GM21381 (cell line): ENCODE results near the gene OGDHL.
"Not testable (repeated sequence)": the region's sequence is repeated elsewhere in the genome, so short reads cannot be mapped to it uniquely, and the experiment has no call there.

ENCODE experiments used
- ATAC-seq: cut with Tn5 transposase; IDR thresholded peaks from one replicate; pipeline ENCODE4 v1.9.1; 2021; ENCODE audit warnings: mild to moderate bottlenecking, moderate library complexity; ENCODE audit not compliant: unreplicated experiment

OGDHL gene

GRCh38 chr10:49756641-49757040 lies 5.5 kb downstream of the OGDHL start:
- no peak for ATAC-seq

- ATAC-seq: no peak
Measured at GRCh38 chr10:49756031-49756430, 6.1 kb downstream of the OGDHL start.

GRCh38 chr10:49754951-49755350 lies 7.2 kb downstream of the OGDHL start:
- ATAC-seq: not testable (repeated sequence)

GRCh38 chr10:49752584-49752983 lies 9.5 kb downstream of the OGDHL start:
- ATAC-seq: no peak

- ATAC-seq: no peak
Measured at GRCh38 chr10:49751636-49752510, 10.2 kb downstream of the OGDHL start.

GRCh38 chr10:49751216-49751615 lies 10.9 kb downstream of the OGDHL start:
- no peak for ATAC-seq

GRCh38 chr10:49750546-49750945 lies 11.6 kb downstream of the OGDHL start:
- no peak for ATAC-seq

- ATAC-seq: no peak
Measured at GRCh38 chr10:49749556-49750491, 12.3 kb downstream of the OGDHL start.

GRCh38 chr10:49749144-49749543 lies 13.0 kb downstream of the OGDHL start:
- ATAC-seq: no peak

GRCh38 chr10:49748006-49748405 lies 14.1 kb downstream of the OGDHL start:
- ATAC-seq: no peak

GRCh38 chr10:49747303-49747646 lies 14.8 kb downstream of the OGDHL start:
- ATAC-seq: no peak

- ATAC-seq: no peak
Measured at GRCh38 chr10:49746626-49747302, 15.4 kb downstream of the OGDHL start.

GRCh38 chr10:49745756-49746155 lies 16.4 kb downstream of the OGDHL start:
- no peak for ATAC-seq

- ATAC-seq: no peak
Measured at GRCh38 chr10:49744924-49745605, 17.1 kb downstream of the OGDHL start.

- ATAC-seq: no peak
Measured at GRCh38 chr10:49744091-49744685, 17.9 kb downstream of the OGDHL start.

GRCh38 chr10:49743464-49744075 lies 18.6 kb downstream of the OGDHL start:
- no peak for ATAC-seq

- no peak for ATAC-seq
Measured at GRCh38 chr10:49742683-49743463, 19.2 kb downstream of the OGDHL start.

- no peak for ATAC-seq
Measured at GRCh38 chr10:49741108-49741995, 20.8 kb downstream of the OGDHL start.
